Measurements from ENCODE around the gene ITPK1.

DNA sequence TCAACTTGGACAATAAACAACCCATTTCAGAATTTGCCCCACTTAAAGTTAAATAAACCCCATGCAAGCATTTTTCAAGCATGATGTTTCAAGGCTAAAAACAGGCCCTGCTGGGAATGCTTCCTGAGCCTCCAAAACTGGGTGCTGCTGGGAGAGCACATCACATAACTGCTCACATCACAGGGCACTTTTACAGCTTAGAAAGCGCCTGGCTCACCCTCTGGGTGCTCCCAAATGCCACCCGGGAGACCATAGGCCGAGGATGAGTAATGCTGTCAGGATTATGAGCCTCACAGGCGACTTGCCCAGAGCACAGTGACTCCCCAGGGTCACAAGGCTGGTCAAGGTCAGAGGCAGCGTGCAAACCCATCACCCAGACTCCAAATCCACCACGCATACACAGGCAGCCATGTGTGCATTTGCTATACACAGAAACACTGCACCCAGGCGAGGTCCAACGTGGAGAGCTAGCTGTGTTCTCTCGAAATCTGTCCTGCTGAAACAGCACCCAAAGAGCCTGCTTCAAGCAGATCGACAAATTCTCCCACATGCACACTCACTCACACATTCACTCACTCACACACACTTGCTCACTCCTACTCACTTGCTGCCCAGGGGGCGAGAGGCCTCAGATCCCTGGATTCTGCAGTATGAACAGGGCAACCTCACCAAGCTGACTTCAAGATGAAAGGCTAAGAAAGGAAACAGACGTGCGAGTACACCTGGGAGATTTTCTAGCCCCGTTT, 58.7 kb downstream of the ITPK1 start:
- TF ChIP-seq, protein P1, sequence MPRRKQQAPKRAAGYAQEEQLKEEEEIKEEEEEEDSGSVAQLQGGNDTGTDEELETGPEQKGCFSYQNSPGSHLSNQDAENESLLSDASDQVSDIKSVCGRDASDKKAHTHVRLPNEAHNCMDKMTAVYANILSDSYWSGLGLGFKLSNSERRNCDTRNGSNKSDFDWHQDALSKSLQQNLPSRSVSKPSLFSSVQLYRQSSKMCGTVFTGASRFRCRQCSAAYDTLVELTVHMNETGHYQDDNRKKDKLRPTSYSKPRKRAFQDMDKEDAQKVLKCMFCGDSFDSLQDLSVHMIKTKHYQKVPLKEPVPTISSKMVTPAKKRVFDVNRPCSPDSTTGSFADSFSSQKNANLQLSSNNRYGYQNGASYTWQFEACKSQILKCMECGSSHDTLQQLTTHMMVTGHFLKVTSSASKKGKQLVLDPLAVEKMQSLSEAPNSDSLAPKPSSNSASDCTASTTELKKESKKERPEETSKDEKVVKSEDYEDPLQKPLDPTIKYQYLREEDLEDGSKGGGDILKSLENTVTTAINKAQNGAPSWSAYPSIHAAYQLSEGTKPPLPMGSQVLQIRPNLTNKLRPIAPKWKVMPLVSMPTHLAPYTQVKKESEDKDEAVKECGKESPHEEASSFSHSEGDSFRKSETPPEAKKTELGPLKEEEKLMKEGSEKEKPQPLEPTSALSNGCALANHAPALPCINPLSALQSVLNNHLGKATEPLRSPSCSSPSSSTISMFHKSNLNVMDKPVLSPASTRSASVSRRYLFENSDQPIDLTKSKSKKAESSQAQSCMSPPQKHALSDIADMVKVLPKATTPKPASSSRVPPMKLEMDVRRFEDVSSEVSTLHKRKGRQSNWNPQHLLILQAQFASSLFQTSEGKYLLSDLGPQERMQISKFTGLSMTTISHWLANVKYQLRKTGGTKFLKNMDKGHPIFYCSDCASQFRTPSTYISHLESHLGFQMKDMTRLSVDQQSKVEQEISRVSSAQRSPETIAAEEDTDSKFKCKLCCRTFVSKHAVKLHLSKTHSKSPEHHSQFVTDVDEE (CRISPR knock-in tag; IDR thresholded peaks at IDR 0.05), result no peak
- TF ChIP-seq ZNF565 (CRISPR knock-in tag; conservative IDR thresholded peaks at IDR 0.05; ENCODE audit: low read depth), result no peak
- TF ChIP-seq ARNTL (CRISPR knock-in tag; IDR thresholded peaks at IDR 0.05; ENCODE audit: borderline replicate concordance, low read depth), result no peak
- no peak for TF ChIP-seq TOX (CRISPR knock-in tag; IDR thresholded peaks at IDR 0.05; ENCODE audit: borderline replicate concordance)
- TF ChIP-seq TCF4 (CRISPR knock-in tag; IDR thresholded peaks at IDR 0.05; ENCODE audit: borderline replicate concordance), result no peak
- TF ChIP-seq ESRRG (CRISPR knock-in tag; IDR thresholded peaks at IDR 0.05), result no peak
